HG02981 (cell line): Measurements from ENCODE around the gene ARHGAP23.

Experiments
- ATAC-seq: cut with Tn5 transposase; IDR thresholded peaks from one replicate; pipeline ENCODE4 v1.9.1; 2021; ENCODE audit warnings: mild to moderate bottlenecking, moderate library complexity; ENCODE audit not compliant: unreplicated experiment

Gene ARHGAP23

GRCh38 chr17:38428112-38428642 lies at the start of gene ARHGAP23:
Gene ARHGAP23 (plus strand): TSS chr17:38428464. CDS start chr17:38428486, 22 bp downstream.
- ATAC-seq, result no peak

GRCh38 chr17:38379448-38379847 lies 48.8 kb upstream of the ARHGAP23 start:
- ATAC-seq, result no peak

GRCh38 chr17:38395090-38395489 lies 33.2 kb upstream of the ARHGAP23 start:
- ATAC-seq, result no peak

- no peak for ATAC-seq
Observed at GRCh38 chr17:38397227-38397626, 31.0 kb upstream of the ARHGAP23 start.

- ATAC-seq, result no peak
Observed at GRCh38 chr17:38400286-38400685, 28.0 kb upstream of the ARHGAP23 start.

GRCh38 chr17:38401459-38401858 lies 26.8 kb upstream of the ARHGAP23 start:
- ATAC-seq, result no peak

- ATAC-seq, result no peak
Observed at GRCh38 chr17:38402897-38403296, 25.4 kb upstream of the ARHGAP23 start.

- no peak for ATAC-seq
Observed at GRCh38 chr17:38403491-38403890, 24.8 kb upstream of the ARHGAP23 start.

GRCh38 chr17:38404174-38404943 lies 23.9 kb upstream of the ARHGAP23 start:
- ATAC-seq, result no peak

GRCh38 chr17:38405654-38406053 lies 22.6 kb upstream of the ARHGAP23 start:
- no peak for ATAC-seq

- ATAC-seq, result no peak
Observed at GRCh38 chr17:38410201-38410600, 18.1 kb upstream of the ARHGAP23 start.

GRCh38 chr17:38415250-38416194 lies 12.7 kb upstream of the ARHGAP23 start:
- ATAC-seq, result no peak

- ATAC-seq, result no peak
Observed at GRCh38 chr17:38416840-38417209, 11.4 kb upstream of the ARHGAP23 start.

- no peak for ATAC-seq
Observed at GRCh38 chr17:38417210-38417951, 10.9 kb upstream of the ARHGAP23 start.

- no peak for ATAC-seq
Observed at GRCh38 chr17:38418062-38418692, 10.1 kb upstream of the ARHGAP23 start.

- ATAC-seq, result no peak
Observed at GRCh38 chr17:38418693-38419507, 9.4 kb upstream of the ARHGAP23 start.

GRCh38 chr17:38419508-38419981 lies 8.7 kb upstream of the ARHGAP23 start:
- no peak for ATAC-seq

- no peak for ATAC-seq
Observed at GRCh38 chr17:38420518-38420917, 7.7 kb upstream of the ARHGAP23 start.

- ATAC-seq, result no peak
Observed at GRCh38 chr17:38421171-38421841, 7.0 kb upstream of the ARHGAP23 start.
